GM12878 (cell line): ENCODE results near the gene ZNF764. TPM values are rescaled to one million over a fixed set of nuclear protein-coding genes. Genes with fewer than 3 reads are reported as not detected.

Experiments used
- ATAC-seq: fragments of 200-7000 bp; cut with Tn5 transposase; 3 replicates; pipeline ENCODE4 v1.9.1; 2020; ENCODE audit warnings: mild to moderate bottlenecking, moderate library complexity
- BruUV-seq: library from RNA; stranded (reverse); fragments of 400-500 nt; replicated peaks from 2 replicates; lab custom pipeline; 2021; lab: Mats Ljungman, UMichigan
- CTCF ChIA-PET: fragments of 300-600 bp; sonication (Branson Sonifier 250); formaldehyde crosslinking; extraction: SDS; loops from one replicate; lab custom pipeline; 2021; ENCODE audit warnings: inconsistent platforms; lab: Yijun Ruan, JAX
- POLR2A ChIA-PET: fragments of 350-600 bp; formaldehyde crosslinking; extraction: SDS; loops from one replicate; lab custom pipeline; 2021; ENCODE audit warnings: inconsistent platforms; lab: Charles Lee
- RAD21 ChIA-PET: fragments of 300-600 bp; sonication (Branson Sonifier 250); formaldehyde crosslinking; loops from one replicate; lab custom pipeline; 2023; ENCODE audit warnings: antibody characterized with exemption; ENCODE audit not compliant: unreplicated experiment; lab: Charles Lee
- SMC1A ChIA-PET: fragments of 300-600 bp; sonication (Branson Sonifier 250); formaldehyde crosslinking; loops from one replicate; lab custom pipeline; 2023; ENCODE audit not compliant: unreplicated experiment, uncharacterized antibody; lab: Charles Lee
- DNase-seq: peaks from one replicate; pipeline ENCODE4 v3.0.0-alpha.2; 2011; ENCODE audit warnings: low read depth, low spot score
- FAIRE-seq: peaks from 3 replicates; lab custom pipeline; 2011; peaks lifted over from hg19 to GRCh38; lab: Jason Lieb, UNC
- H2AFZ ChIP-seq: 2 replicates; pipeline ENCODE4 v1.6.0; 2011; ENCODE audit warnings: low read depth, low read length, control low read depth; ENCODE audit not compliant: control insufficient read depth
- H3K27ac ChIP-seq: 2 replicates; pipeline ENCODE4 v1.5.1; 2011; ENCODE audit warnings: control low read depth; ENCODE audit not compliant: control insufficient read depth, insufficient read depth
- H3K27me3 ChIP-seq, 2 experiments: replicated peaks in 1 of 2; 2 replicates each; pipeline versions ENCODE4 v1.6.0 to v1.6.1; 2011; ENCODE audit warnings: low read length in 1 of 2; ENCODE audit not compliant: control insufficient read depth in 2 of 2, insufficient read depth in 2 of 2
- H3K36me3 ChIP-seq, 2 experiments: 2 replicates each; pipeline ENCODE4 v1.5.1; 2011; ENCODE audit warnings: low read length in 1 of 2; ENCODE audit not compliant: control insufficient read depth in 2 of 2, insufficient read depth in 2 of 2
- H3K4me1 ChIP-seq: 2 replicates; pipeline ENCODE4 v1.6.1; 2011; ENCODE audit warnings: mild to moderate bottlenecking, low read length, moderate library complexity, mixed read lengths; ENCODE audit not compliant: control insufficient read depth, insufficient read depth
- H3K4me2 ChIP-seq: 2 replicates; pipeline ENCODE4 v1.6.0; 2011; ENCODE audit warnings: control low read depth; ENCODE audit not compliant: control insufficient read depth, insufficient read depth
- H3K4me3 ChIP-seq: fragments of 200-600 bp; sonication (generic); 2 replicates; pipeline ENCODE4 v1.5.1; 2016
- H3K79me2 ChIP-seq: 2 replicates; pipeline ENCODE4 v1.6.0; 2011; ENCODE audit warnings: low read length; ENCODE audit not compliant: control insufficient read depth, insufficient read depth
- H3K9ac ChIP-seq: 2 replicates; pipeline ENCODE4 v1.8.0; 2011; ENCODE audit warnings: low read length, control low read depth, mixed read lengths; ENCODE audit not compliant: control insufficient read depth, insufficient read depth
- H3K9me3 ChIP-seq: replicated peaks from 3 replicates; pipeline ENCODE4 v1.5.1; 2011; ENCODE audit warnings: mild to moderate bottlenecking, low read length; ENCODE audit not compliant: control insufficient read depth, insufficient read depth
- H4K20me1 ChIP-seq: 2 replicates; pipeline ENCODE4 v1.6.0; 2011; ENCODE audit not compliant: control insufficient read depth, insufficient read depth
- BHLHE40 ChIP-seq, 2 experiments: fragments of 450-650 bp in 1 of 2; IDR thresholded peaks; 2 replicates each; pipeline ENCODE4 v1.6.1; 2011 to 2017; ENCODE audit warnings: low read depth in 2 of 2, borderline replicate concordance in 1 of 2, improper control_type of control experiment in 1 of 2, low read length in 1 of 2, mild to moderate bottlenecking in 1 of 2
- BRCA1 ChIP-seq: IDR thresholded peaks from 2 replicates; pipeline ENCODE4 v1.6.1; 2011; ENCODE audit warnings: low read depth, low read length, improper control_type of control experiment
- EZH2 ChIP-seq: IDR thresholded peaks from 2 replicates; pipeline ENCODE4 v1.6.1; 2012; ENCODE audit warnings: low read depth, mild to moderate bottlenecking, control low read depth, inconsistent platforms, low read length, borderline replicate concordance; ENCODE audit not compliant: control insufficient read depth
- NRF1 ChIP-seq: conservative IDR thresholded peaks from 2 replicates; pipeline ENCODE4 v1.6.1; 2011; ENCODE audit warnings: mild to moderate bottlenecking, low read depth, low read length, improper control_type of control experiment
- RAD51 ChIP-seq: fragments of 450-650 bp; IDR thresholded peaks from 2 replicates; pipeline ENCODE4 v1.6.1; 2016; ENCODE audit warnings: moderate library complexity, mild to moderate bottlenecking, inconsistent platforms
- STAT3 ChIP-seq: IDR thresholded peaks from 2 replicates; pipeline ENCODE4 v1.6.1; 2011; ENCODE audit warnings: low read depth, low read length, improper control_type of control experiment
- TARDBP ChIP-seq: IDR thresholded peaks from 2 replicates; pipeline ENCODE4 v1.6.1; 2016; ENCODE audit warnings: borderline replicate concordance
- ZNF217 ChIP-seq: fragments of 450-650 bp; IDR thresholded peaks from 2 replicates; pipeline ENCODE4 v1.6.1; 2017; ENCODE audit warnings: antibody characterized with exemption, mild to moderate bottlenecking
- ZZZ3 ChIP-seq: IDR thresholded peaks from 2 replicates; pipeline ENCODE4 v1.6.1; 2011; ENCODE audit warnings: low read depth; ENCODE audit not compliant: control insufficient read depth, insufficient read length
- WGBS: methylation state at CpG from one replicate; pipeline ENCODE4 v1.1.6; 2016; ENCODE audit warnings: low lambda C conversion rate; ENCODE audit not compliant: insufficient replicate concordance, insufficient coverage; ENCODE audit errors: missing lambda C conversion rate; 5-methylcytosine and 5-hydroxymethylcytosine counted together
- in situ Hi-C: fragments of 300-500 bp; cut with MboI; formaldehyde crosslinking; loops from 9 replicates; pipeline ENCODE4 v1.14.3; 2018; ENCODE audit warnings: mixed read lengths
- intact Hi-C: fragments of 100-400 bp; cut with micrococcal nuclease; formaldehyde crosslinking; loops from one replicate; pipeline ENCODE4 v1.14.2; 2022; ENCODE audit not compliant: unreplicated experiment
- polyA plus RNA-seq, 11 experiments: library from polyadenylated mRNA; depleted of rRNA in 4 of 11; unstranded in 6 of 11; stranded (reverse) in 5 of 11; fragments of >200 nt; fragmentation: Nextera tagmentation in 4 of 11; fragmentation: Illumina TruSeq in 1 of 11; extraction: Ambion mirVana in 4 of 11; extraction: Trizol in 1 of 11; gene quantifications; 1 replicate in 1 of 11; 2 replicates in 10 of 11; pipeline versions ENCODE4 v1.2.1 to v1.2.3, GENCODE V29; 2011 to 2016; ENCODE audit warnings: inconsistent platforms in 2 of 11, missing spikeins in 2 of 11, low read depth in 1 of 11
- total RNA-seq, 4 experiments: library from RNA; depleted of rRNA in 3 of 4; stranded (reverse); fragments of >200 nt in 3 of 4; fragmentation: Illumina TruSeq in 1 of 4; extraction: Trizol in 1 of 4; gene quantifications; 2 replicates each; pipeline versions ENCODE4 v1.2.1 to v1.2.3, GENCODE V29; 2013 to 2021
- TF ChIP-seq, protein P1 (sequence below): fragments of 450-650 bp; IDR thresholded peaks from 2 replicates; pipeline ENCODE4 v1.6.1; 2017; ENCODE audit warnings: mild to moderate bottlenecking, low read depth, inconsistent platforms; ENCODE audit not compliant: poor library complexity, severe bottlenecking
- TF ChIP-seq, protein P2 (sequence below): IDR thresholded peaks from 2 replicates; pipeline ENCODE4 v1.6.1; 2011; ENCODE audit warnings: low read depth, low read length, improper control_type of control experiment, borderline replicate concordance
- TF ChIP-seq, protein P3 (sequence below): IDR thresholded peaks from 2 replicates; pipeline ENCODE4 v1.6.1; 2012; ENCODE audit warnings: low read depth, low read length, improper control_type of control experiment
- TF ChIP-seq, protein P4 (sequence below): fragments of 450-650 bp; IDR thresholded peaks from 2 replicates; pipeline ENCODE4 v1.6.1; 2017; ENCODE audit warnings: antibody characterized with exemption, mild to moderate bottlenecking, moderate library complexity

ZNF764 gene
- total and polyA plus RNA-seq, 10 of the 15 experiments (the other 5 are each of a cell fraction or from before 2014, with no cell fraction given), result 0.61 to 11.9 (median 3.8) TPM

DNA sequence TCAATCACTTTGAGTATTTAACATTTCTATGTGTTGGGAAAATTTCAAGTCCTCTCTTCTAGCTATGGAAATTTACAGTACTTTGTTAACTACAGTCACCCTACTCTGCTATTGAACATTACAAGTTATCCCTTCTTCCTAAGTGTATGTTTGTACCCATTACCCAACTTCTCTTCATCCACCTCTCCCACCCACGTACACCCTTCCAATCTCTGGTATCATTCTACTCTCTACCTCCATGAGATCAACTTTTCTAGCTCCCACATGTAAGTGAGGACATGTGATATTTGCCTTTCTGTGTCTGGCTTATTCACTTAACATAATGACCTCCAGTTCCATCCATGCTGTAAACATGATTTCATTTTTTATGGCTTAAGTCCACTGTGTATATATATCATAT is 16.5 kb upstream of the ZNF764 start:
- no peak for DNase-seq
- ATAC-seq, result no peak
- no peak for FAIRE-seq
- intact Hi-C loops, result loop anchor here (10.0 kb wide), 1 partner anchor 80 kb away; the partner anchor contains the start of genes FBRS and PRR14
- Histone ChIP-seq H3K9me3 (no peaks in the 10 kb centered on the region), H3K4me1 (peaks cover 5% of the 10 kb centered on the region; the same call in 1 of the 2 replicates), H3K79me2 (peaks cover 11% of the 10 kb centered on the region), H3K27ac (no peak overlapping the region), H3K4me3 (no peak overlapping the region), H3K4me2 (no peak overlapping the region), H3K27me3 (no peaks in the 10 kb centered on the region), H3K36me3 (peaks cover 0 to 7% of the 10 kb centered on the region in 2 experiments; a peak in 1 of 4 replicates), H2AFZ (no peak overlapping the region), H3K9ac (no peak overlapping the region), H4K20me1 (no peaks in the 10 kb centered on the region)
- ChIA-PET SMC1A (interaction anchor here (0.9 to 1.2 kb wide), 2 partner anchors 11 to 24 kb away, joined by 3 to 4 read pairs; no protein-coding TSS in a partner anchor), POLR2A (interaction anchor here (1.3 to 1.5 kb wide), 2 partner anchors 11 to 17 kb away, joined by 3 to 4 read pairs; partner anchors contain the start of gene ZNF785), RAD21 (interaction anchor here (1.2 kb wide), 1 partner anchor 17 kb away, joined by 3 read pairs; no protein-coding TSS in a partner anchor), CTCF (interaction anchor here (1.0 to 1.2 kb wide), 3 partner anchors 24 to 118 kb away, joined by 3 to 4 read pairs (median 3); no protein-coding TSS in a partner anchor)
- in situ Hi-C loops, result no loop called here
- WGBS, result 100% methylated on average over 1 of the region's 1 CpG
- no TSS peak for BruUV-seq
- TF ChIP-seq STAT3 (no peak), ZZZ3 (no peak), BRCA1 (no peak), ZNF217 (no peak), NRF1 (no peak), EZH2 (no peak), RAD51 (no peak), BHLHE40 (IDR thresholded peaks at IDR 0.05; ENCODE audit: borderline replicate concordance in 1 of 2, low read depth in 2 of 2, low read length in 1 of 2) (no peak), TARDBP (no peak)
- TF ChIP-seq, protein P1, sequence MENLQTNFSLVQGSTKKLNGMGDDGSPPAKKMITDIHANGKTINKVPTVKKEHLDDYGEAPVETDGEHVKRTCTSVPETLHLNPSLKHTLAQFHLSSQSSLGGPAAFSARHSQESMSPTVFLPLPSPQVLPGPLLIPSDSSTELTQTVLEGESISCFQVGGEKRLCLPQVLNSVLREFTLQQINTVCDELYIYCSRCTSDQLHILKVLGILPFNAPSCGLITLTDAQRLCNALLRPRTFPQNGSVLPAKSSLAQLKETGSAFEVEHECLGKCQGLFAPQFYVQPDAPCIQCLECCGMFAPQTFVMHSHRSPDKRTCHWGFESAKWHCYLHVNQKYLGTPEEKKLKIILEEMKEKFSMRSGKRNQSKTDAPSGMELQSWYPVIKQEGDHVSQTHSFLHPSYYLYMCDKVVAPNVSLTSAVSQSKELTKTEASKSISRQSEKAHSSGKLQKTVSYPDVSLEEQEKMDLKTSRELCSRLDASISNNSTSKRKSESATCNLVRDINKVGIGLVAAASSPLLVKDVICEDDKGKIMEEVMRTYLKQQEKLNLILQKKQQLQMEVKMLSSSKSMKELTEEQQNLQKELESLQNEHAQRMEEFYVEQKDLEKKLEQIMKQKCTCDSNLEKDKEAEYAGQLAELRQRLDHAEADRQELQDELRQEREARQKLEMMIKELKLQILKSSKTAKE, result no peak
- TF ChIP-seq, protein P2, sequence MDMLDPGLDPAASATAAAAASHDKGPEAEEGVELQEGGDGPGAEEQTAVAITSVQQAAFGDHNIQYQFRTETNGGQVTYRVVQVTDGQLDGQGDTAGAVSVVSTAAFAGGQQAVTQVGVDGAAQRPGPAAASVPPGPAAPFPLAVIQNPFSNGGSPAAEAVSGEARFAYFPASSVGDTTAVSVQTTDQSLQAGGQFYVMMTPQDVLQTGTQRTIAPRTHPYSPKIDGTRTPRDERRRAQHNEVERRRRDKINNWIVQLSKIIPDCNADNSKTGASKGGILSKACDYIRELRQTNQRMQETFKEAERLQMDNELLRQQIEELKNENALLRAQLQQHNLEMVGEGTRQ, result no peak
- TF ChIP-seq, protein P3, sequence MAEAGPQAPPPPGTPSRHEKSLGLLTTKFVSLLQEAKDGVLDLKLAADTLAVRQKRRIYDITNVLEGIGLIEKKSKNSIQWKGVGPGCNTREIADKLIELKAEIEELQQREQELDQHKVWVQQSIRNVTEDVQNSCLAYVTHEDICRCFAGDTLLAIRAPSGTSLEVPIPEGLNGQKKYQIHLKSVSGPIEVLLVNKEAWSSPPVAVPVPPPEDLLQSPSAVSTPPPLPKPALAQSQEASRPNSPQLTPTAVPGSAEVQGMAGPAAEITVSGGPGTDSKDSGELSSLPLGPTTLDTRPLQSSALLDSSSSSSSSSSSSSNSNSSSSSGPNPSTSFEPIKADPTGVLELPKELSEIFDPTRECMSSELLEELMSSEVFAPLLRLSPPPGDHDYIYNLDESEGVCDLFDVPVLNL, result no peak
- TF ChIP-seq, protein P4, sequence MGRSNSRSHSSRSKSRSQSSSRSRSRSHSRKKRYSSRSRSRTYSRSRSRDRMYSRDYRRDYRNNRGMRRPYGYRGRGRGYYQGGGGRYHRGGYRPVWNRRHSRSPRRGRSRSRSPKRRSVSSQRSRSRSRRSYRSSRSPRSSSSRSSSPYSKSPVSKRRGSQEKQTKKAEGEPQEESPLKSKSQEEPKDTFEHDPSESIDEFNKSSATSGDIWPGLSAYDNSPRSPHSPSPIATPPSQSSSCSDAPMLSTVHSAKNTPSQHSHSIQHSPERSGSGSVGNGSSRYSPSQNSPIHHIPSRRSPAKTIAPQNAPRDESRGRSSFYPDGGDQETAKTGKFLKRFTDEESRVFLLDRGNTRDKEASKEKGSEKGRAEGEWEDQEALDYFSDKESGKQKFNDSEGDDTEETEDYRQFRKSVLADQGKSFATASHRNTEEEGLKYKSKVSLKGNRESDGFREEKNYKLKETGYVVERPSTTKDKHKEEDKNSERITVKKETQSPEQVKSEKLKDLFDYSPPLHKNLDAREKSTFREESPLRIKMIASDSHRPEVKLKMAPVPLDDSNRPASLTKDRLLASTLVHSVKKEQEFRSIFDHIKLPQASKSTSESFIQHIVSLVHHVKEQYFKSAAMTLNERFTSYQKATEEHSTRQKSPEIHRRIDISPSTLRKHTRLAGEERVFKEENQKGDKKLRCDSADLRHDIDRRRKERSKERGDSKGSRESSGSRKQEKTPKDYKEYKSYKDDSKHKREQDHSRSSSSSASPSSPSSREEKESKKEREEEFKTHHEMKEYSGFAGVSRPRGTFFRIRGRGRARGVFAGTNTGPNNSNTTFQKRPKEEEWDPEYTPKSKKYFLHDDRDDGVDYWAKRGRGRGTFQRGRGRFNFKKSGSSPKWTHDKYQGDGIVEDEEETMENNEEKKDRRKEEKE, result no peak
